IMR-90 (cell line): ENCODE results near the gene DUOX1. TPM values are rescaled to one million over a fixed set of nuclear protein-coding genes. Genes with fewer than 3 reads are reported as not detected.

ENCODE experiments used
- ATAC-seq: fragments of 200-7000 bp; cut with Tn5 transposase; 2 replicates; pipeline ENCODE4 v1.9.1; 2020; ENCODE audit warnings: low read depth, mild to moderate bottlenecking, moderate library complexity
- BruUV-seq: library from RNA; stranded (reverse); fragments of 400-500 nt; replicated peaks from 2 replicates; lab custom pipeline; 2021; lab: Mats Ljungman, UMichigan
- CTCF ChIA-PET: fragments of 300-600 bp; formaldehyde crosslinking; extraction: SDS; loops from one replicate; lab custom pipeline; 2021; ENCODE audit warnings: antibody characterized with exemption; lab: Yijun Ruan, JAX
- POLR2A ChIA-PET: fragments of 300-600 bp; sonication (Branson Sonifier 250); formaldehyde crosslinking; loops from one replicate; lab custom pipeline; 2022; ENCODE audit warnings: antibody characterized with exemption; ENCODE audit not compliant: unreplicated experiment; lab: Charles Lee
- DNase-seq: peaks from one replicate; pipeline ENCODE4 v3.0.0; 2013
- H2AFZ ChIP-seq: replicated peaks from 2 replicates; pipeline ENCODE3; 2013; ENCODE audit warnings: low read length, mild to moderate bottlenecking; ENCODE audit not compliant: poor library complexity
- H2AK5ac ChIP-seq: 2 replicates; pipeline ENCODE4 v1.6.1; 2013; ENCODE audit warnings: low read depth, low read length, inconsistent platforms
- H2AK9ac ChIP-seq: replicated peaks from 2 replicates; pipeline ENCODE3; 2013; ENCODE audit warnings: mild to moderate bottlenecking, low read depth, low read length, moderate library complexity; ENCODE audit not compliant: poor library complexity
- H2BK120ac ChIP-seq: 2 replicates; pipeline ENCODE4 v1.6.1; 2013; ENCODE audit warnings: low read depth, low read length, inconsistent platforms
- H2BK15ac ChIP-seq: 3 replicates; pipeline ENCODE4 v1.6.1; 2013; ENCODE audit warnings: low read depth, low read length, inconsistent platforms
- H2BK20ac ChIP-seq: 2 replicates; pipeline ENCODE4 v1.6.1; 2013; ENCODE audit warnings: low read depth, mild to moderate bottlenecking, inconsistent platforms, low read length, moderate library complexity
- H2BK5ac ChIP-seq: 2 replicates; pipeline ENCODE4 v1.6.1; 2013; ENCODE audit warnings: mild to moderate bottlenecking, low read depth, low read length, inconsistent platforms; ENCODE audit not compliant: poor library complexity, severe bottlenecking
- H3K14ac ChIP-seq: replicated peaks from 2 replicates; pipeline ENCODE4 v1.6.1; 2013; ENCODE audit warnings: low read depth, low read length, inconsistent platforms
- H3K18ac ChIP-seq: 2 replicates; pipeline ENCODE4 v1.6.1; 2013; ENCODE audit warnings: low read depth, low read length, control low read depth
- H3K23ac ChIP-seq: 2 replicates; pipeline ENCODE4 v1.6.1; 2013; ENCODE audit warnings: low read depth, low read length, inconsistent platforms
- H3K27ac ChIP-seq: 2 replicates; pipeline ENCODE4 v1.5.1; 2013; ENCODE audit warnings: mild to moderate bottlenecking, control low read depth, low read length; ENCODE audit not compliant: insufficient read depth
- H3K27me3 ChIP-seq: 2 replicates; pipeline ENCODE4 v1.6.1; 2013; ENCODE audit warnings: low read length; ENCODE audit not compliant: control insufficient read depth, insufficient read depth
- H3K36me3 ChIP-seq: 2 replicates; pipeline ENCODE4 v1.6.1; 2013; ENCODE audit warnings: low read length, mixed read lengths; ENCODE audit not compliant: control insufficient read depth, insufficient read depth
- H3K4ac ChIP-seq: 2 replicates; pipeline ENCODE4 v1.6.1; 2013; ENCODE audit warnings: low read depth, low read length, inconsistent platforms
- H3K4me1 ChIP-seq: 2 replicates; pipeline ENCODE4 v1.6.1; 2013; ENCODE audit warnings: low read length, mixed read lengths; ENCODE audit not compliant: control insufficient read depth, insufficient read depth
- H3K4me2 ChIP-seq: 2 replicates; pipeline ENCODE4 v1.6.1; 2013; ENCODE audit warnings: low read depth, mild to moderate bottlenecking, control low read depth, low read length, moderate library complexity
- H3K4me3 ChIP-seq: 2 replicates; pipeline ENCODE4 v1.5.1; 2013; ENCODE audit warnings: low read depth, mild to moderate bottlenecking, control low read depth, low read length, moderate library complexity; ENCODE audit not compliant: insufficient read depth
- H3K56ac ChIP-seq: 2 replicates; pipeline ENCODE4 v1.6.1; 2013; ENCODE audit warnings: low read length, inconsistent platforms; ENCODE audit not compliant: insufficient read depth; ENCODE audit errors: extremely low read depth
- H3K79me1 ChIP-seq, 2 experiments: 2 replicates each; pipeline ENCODE4 v1.6.1; 2013; ENCODE audit warnings: low read length in 2 of 2, inconsistent platforms in 1 of 2, low read depth in 1 of 2
- H3K9ac ChIP-seq: 2 replicates; pipeline ENCODE4 v1.6.1; 2013; ENCODE audit warnings: low read depth, low read length, control low read depth
- H3K9me1 ChIP-seq: 2 replicates; pipeline ENCODE4 v1.6.1; 2013; ENCODE audit warnings: low read length, inconsistent platforms; ENCODE audit not compliant: insufficient read depth
- H3K9me3 ChIP-seq: 2 replicates; pipeline ENCODE4 v1.6.1; 2013; ENCODE audit warnings: low read length; ENCODE audit not compliant: control insufficient read depth, insufficient read depth
- H4K20me1 ChIP-seq: 2 replicates; pipeline ENCODE4 v1.6.1; 2013; ENCODE audit warnings: low read length, inconsistent platforms; ENCODE audit not compliant: insufficient read depth
- H4K5ac ChIP-seq: 2 replicates; pipeline ENCODE4 v1.6.1; 2013; ENCODE audit warnings: mild to moderate bottlenecking, low read depth, low read length, control low read depth
- H4K8ac ChIP-seq, 2 experiments: 2 replicates each; pipeline ENCODE4 v1.6.1; 2013; ENCODE audit warnings: low read depth in 2 of 2, low read length in 2 of 2, control low read depth in 1 of 2, inconsistent platforms in 1 of 2
- H4K91ac ChIP-seq: 2 replicates; pipeline ENCODE4 v1.6.1; 2013; ENCODE audit warnings: low read depth, low read length, inconsistent platforms; ENCODE audit not compliant: insufficient read depth
- BHLHE40 ChIP-seq: fragments of 150-350 bp; IDR thresholded peaks from 2 replicates; pipeline ENCODE4 v1.6.1; 2016; ENCODE audit warnings: mild to moderate bottlenecking, low read depth, low read length
- CEBPB ChIP-seq: IDR thresholded peaks from 2 replicates; pipeline ENCODE4 v1.6.1; 2012; ENCODE audit warnings: low read depth, low read length, improper control_type of control experiment
- CHD1 ChIP-seq: IDR thresholded peaks from 2 replicates; pipeline ENCODE4 v1.6.1; 2012; ENCODE audit warnings: low read depth, low read length, improper control_type of control experiment
- FOS ChIP-seq: fragments of 150-350 bp; IDR thresholded peaks from 2 replicates; pipeline ENCODE4 v1.6.1; 2016; ENCODE audit warnings: low read depth, low read length
- MAFK ChIP-seq: IDR thresholded peaks from 2 replicates; pipeline ENCODE4 v1.6.1; 2012; ENCODE audit warnings: low read depth, low read length, improper control_type of control experiment
- MAZ ChIP-seq: IDR thresholded peaks from 2 replicates; pipeline ENCODE4 v1.6.1; 2012; ENCODE audit warnings: low read depth, mild to moderate bottlenecking, low read length, improper control_type of control experiment, moderate library complexity, borderline replicate concordance
- MXI1 ChIP-seq: IDR thresholded peaks from 2 replicates; pipeline ENCODE4 v1.6.1; 2012; ENCODE audit warnings: low read depth, mild to moderate bottlenecking, low read length, moderate library complexity, borderline replicate concordance
- NFE2L2 ChIP-seq: fragments of 150-350 bp; IDR thresholded peaks from 2 replicates; pipeline ENCODE4 v1.6.1; 2016; ENCODE audit warnings: low read depth, mild to moderate bottlenecking, low read length
- RCOR1 ChIP-seq: IDR thresholded peaks from 2 replicates; pipeline ENCODE4 v1.6.1; 2012; ENCODE audit warnings: mild to moderate bottlenecking, low read length, improper control_type of control experiment; ENCODE audit not compliant: insufficient replicate concordance
- SMC3 ChIP-seq: fragments of 150-350 bp; IDR thresholded peaks from 2 replicates; pipeline ENCODE4 v1.6.1; 2016; ENCODE audit warnings: low read depth, mild to moderate bottlenecking, antibody characterized with exemption, low read length, moderate library complexity
- WGBS, 2 experiments: methylation state at CpG; one replicate each; pipeline versions ENCODE4 v1.1.5 to v1.1.7; 2013; ENCODE audit warnings: missing lambda C conversion rate in 2 of 2; ENCODE audit not compliant: insufficient read length in 1 of 2; ENCODE audit errors: extremely low coverage in 2 of 2; 5-methylcytosine and 5-hydroxymethylcytosine counted together
- dilution Hi-C: fragments of 300-500 bp; cut with HindIII; formaldehyde crosslinking; loops from one replicate; pipeline ENCODE4 v1.14.3; 2018; ENCODE audit warnings: low sequenced_read_pairs; ENCODE audit not compliant: unreplicated experiment
- in situ Hi-C: fragments of 300-500 bp; cut with MboI; formaldehyde crosslinking; loops from 3 replicates; pipeline ENCODE4 v1.14.3; 2019; ENCODE audit warnings: low sequenced_read_pairs, inconsistent platforms, mixed read lengths
- intact Hi-C: fragments of 100-400 bp; cut with micrococcal nuclease; formaldehyde crosslinking; loops from 2 replicates; pipeline ENCODE4 v1.10.0; 2022
- polyA plus RNA-seq, 3 experiments: library from polyadenylated mRNA; depleted of rRNA; stranded (reverse); fragments of >200 nt; gene quantifications; 2 replicates each; pipeline ENCODE4 v1.2.3, GENCODE V29; 2012; ENCODE audit warnings: low replicate concordance in 1 of 3
- total RNA-seq: library from RNA; depleted of rRNA; stranded (reverse); fragments of >200 nt; gene quantifications from 2 replicates; pipeline ENCODE4 v1.2.3, GENCODE V29; 2012
- TF ChIP-seq, protein P1 (sequence below): conservative IDR thresholded peaks from 2 replicates; pipeline ENCODE4 v1.5.1; 2012; ENCODE audit warnings: mild to moderate bottlenecking, low read depth, low read length, improper control_type of control experiment
- TF ChIP-seq, protein P2 (sequence below): fragments of 150-350 bp; IDR thresholded peaks from 2 replicates; pipeline ENCODE4 v1.6.1; 2017; ENCODE audit warnings: mild to moderate bottlenecking, antibody characterized with exemption, low read length, low read depth
- TF ChIP-seq, protein P3 (sequence below): fragments of 150-350 bp; IDR thresholded peaks from 2 replicates; pipeline ENCODE4 v1.6.1; 2016; ENCODE audit warnings: low read depth, mild to moderate bottlenecking, low read length, moderate library complexity, borderline replicate concordance

DUOX1 gene
- total and polyA plus RNA-seq, 2 of the 4 experiments (the other 2 are of a cell fraction) = not detected

DNA sequence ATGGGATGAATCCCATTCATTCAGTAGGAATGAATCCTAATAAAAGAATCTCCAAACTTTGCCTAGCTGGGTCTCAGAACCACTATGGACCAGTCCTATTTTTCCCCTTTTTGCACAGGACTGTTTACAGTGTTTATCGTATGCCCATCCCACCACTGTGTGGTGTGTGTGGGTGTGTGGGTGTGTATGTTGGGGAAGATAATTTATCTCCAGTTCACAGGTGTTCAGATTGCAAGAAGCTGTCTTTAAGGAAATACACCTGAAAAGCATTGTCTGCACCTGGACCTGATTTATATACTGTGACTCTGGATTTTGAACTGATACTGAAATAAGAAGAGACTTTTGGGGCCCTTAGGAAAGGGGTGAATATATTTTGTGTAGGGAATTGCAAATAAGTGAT is 82.7 kb downstream of the DUOX1 start:
- Histone ChIP-seq H4K5ac (no peak overlapping the region), H3K4me1 (no peaks in the 10 kb centered on the region), H3K9me3 (no peaks in the 10 kb centered on the region), H3K9me1 (no peaks in the 10 kb centered on the region), H3K36me3 (no peaks in the 10 kb centered on the region), H2AK9ac (no peak overlapping the region), H2BK20ac (no peak overlapping the region), H2BK120ac (no peak overlapping the region), H3K18ac (no peak overlapping the region), H3K9ac (no peak overlapping the region), H2BK15ac (no peak overlapping the region), H4K91ac (no peak overlapping the region), H2AFZ (no peak overlapping the region), H4K20me1 (no peaks in the 10 kb centered on the region), H3K4me2 (no peak overlapping the region), H3K27ac (no peak overlapping the region), H3K4ac (no peak overlapping the region), H3K4me3 (no peak overlapping the region), H3K14ac (no peak overlapping the region), H3K27me3 (no peaks in the 10 kb centered on the region; the same call in 1 of the 2 replicates), H3K56ac (no peak overlapping the region), H3K23ac (no peak overlapping the region), H3K79me1 (no peaks in the 10 kb centered on the region), H2BK5ac (no peak overlapping the region), H2AK5ac (no peak overlapping the region), H4K8ac (no peak overlapping the region)
- no peak for ATAC-seq
- in situ Hi-C loops = no loop called here
- ChIA-PET POLR2A (no interaction called here), CTCF (interaction anchor here (0.6 to 1.0 kb wide), 2 partner anchors 14 to 184 kb away, joined by 3 to 4 read pairs; no protein-coding TSS in a partner anchor)
- DNase-seq = no peak
- TF ChIP-seq, protein P1, sequence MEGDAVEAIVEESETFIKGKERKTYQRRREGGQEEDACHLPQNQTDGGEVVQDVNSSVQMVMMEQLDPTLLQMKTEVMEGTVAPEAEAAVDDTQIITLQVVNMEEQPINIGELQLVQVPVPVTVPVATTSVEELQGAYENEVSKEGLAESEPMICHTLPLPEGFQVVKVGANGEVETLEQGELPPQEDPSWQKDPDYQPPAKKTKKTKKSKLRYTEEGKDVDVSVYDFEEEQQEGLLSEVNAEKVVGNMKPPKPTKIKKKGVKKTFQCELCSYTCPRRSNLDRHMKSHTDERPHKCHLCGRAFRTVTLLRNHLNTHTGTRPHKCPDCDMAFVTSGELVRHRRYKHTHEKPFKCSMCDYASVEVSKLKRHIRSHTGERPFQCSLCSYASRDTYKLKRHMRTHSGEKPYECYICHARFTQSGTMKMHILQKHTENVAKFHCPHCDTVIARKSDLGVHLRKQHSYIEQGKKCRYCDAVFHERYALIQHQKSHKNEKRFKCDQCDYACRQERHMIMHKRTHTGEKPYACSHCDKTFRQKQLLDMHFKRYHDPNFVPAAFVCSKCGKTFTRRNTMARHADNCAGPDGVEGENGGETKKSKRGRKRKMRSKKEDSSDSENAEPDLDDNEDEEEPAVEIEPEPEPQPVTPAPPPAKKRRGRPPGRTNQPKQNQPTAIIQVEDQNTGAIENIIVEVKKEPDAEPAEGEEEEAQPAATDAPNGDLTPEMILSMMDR = no peak
- TF ChIP-seq MXI1 = no peak
- TF ChIP-seq NFE2L2 = no peak
- TF ChIP-seq SMC3 = no peak
- no peak for TF ChIP-seq MAZ
- TF ChIP-seq, protein P2, sequence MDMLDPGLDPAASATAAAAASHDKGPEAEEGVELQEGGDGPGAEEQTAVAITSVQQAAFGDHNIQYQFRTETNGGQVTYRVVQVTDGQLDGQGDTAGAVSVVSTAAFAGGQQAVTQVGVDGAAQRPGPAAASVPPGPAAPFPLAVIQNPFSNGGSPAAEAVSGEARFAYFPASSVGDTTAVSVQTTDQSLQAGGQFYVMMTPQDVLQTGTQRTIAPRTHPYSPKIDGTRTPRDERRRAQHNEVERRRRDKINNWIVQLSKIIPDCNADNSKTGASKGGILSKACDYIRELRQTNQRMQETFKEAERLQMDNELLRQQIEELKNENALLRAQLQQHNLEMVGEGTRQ = no peak
- no peak for TF ChIP-seq CEBPB
- no peak for TF ChIP-seq CHD1
- no peak for TF ChIP-seq FOS
- no peak for TF ChIP-seq BHLHE40
- no peak for TF ChIP-seq MAFK
- no peak for TF ChIP-seq RCOR1
- TF ChIP-seq, protein P3, sequence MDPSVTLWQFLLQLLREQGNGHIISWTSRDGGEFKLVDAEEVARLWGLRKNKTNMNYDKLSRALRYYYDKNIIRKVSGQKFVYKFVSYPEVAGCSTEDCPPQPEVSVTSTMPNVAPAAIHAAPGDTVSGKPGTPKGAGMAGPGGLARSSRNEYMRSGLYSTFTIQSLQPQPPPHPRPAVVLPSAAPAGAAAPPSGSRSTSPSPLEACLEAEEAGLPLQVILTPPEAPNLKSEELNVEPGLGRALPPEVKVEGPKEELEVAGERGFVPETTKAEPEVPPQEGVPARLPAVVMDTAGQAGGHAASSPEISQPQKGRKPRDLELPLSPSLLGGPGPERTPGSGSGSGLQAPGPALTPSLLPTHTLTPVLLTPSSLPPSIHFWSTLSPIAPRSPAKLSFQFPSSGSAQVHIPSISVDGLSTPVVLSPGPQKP = no peak
- no TSS peak for BruUV-seq
- dilution Hi-C loops = no loop called here
- intact Hi-C loops = no loop called here
- WGBS, 2 experiments = no CpG with 5 or more reads among the region's 1 CpG
